PC-9 (cell line): ENCODE measurements around the gene PTPN2. TPM values are rescaled to one million over a fixed set of nuclear protein-coding genes. Genes with fewer than 3 reads are reported as not detected.

Experiments
- BruUV-seq: library from RNA; stranded (reverse); fragments of 400-500 nt; replicated peaks from 2 replicates; lab custom pipeline; 2021; lab: Mats Ljungman, UMichigan
- CTCF ChIA-PET: fragments of 300-600 bp; sonication (Branson Sonifier 250); formaldehyde crosslinking; loops from one replicate; lab custom pipeline; 2022; ENCODE audit warnings: antibody characterized with exemption; lab: Charles Lee
- POLR2A ChIA-PET: fragments of 300-600 bp; sonication (Branson Sonifier 250); formaldehyde crosslinking; loops from one replicate; lab custom pipeline; 2022; ENCODE audit warnings: antibody characterized with exemption; ENCODE audit not compliant: unreplicated experiment; lab: Charles Lee
- DNase-seq, 2 experiments: peaks; one replicate each; pipeline versions ENCODE4 v3.0.0 to v3.0.0-alpha.2; 2015 to 2022; ENCODE audit warnings: mixed read lengths in 1 of 2
- H2AFZ ChIP-seq: fragments of 200-600 bp; sonication (generic); 2 replicates; pipeline ENCODE4 v1.8.1; 2017; ENCODE audit warnings: antibody characterized with exemption
- H3F3A ChIP-seq: fragments of 200-600 bp; sonication (generic); 2 replicates; pipeline ENCODE4 v1.8.1; 2017; ENCODE audit warnings: antibody characterized with exemption, mild to moderate bottlenecking, low read depth; ENCODE audit not compliant: insufficient read depth
- H3K27ac ChIP-seq: fragments of 200-600 bp; sonication (generic); 2 replicates; pipeline ENCODE4 v1.6.1; 2016; ENCODE audit warnings: mixed run types
- H3K27me3 ChIP-seq: fragments of 200-600 bp; sonication (generic); 2 replicates; pipeline ENCODE4 v1.6.1; 2016; ENCODE audit warnings: low read depth, mixed run types; ENCODE audit not compliant: insufficient read depth
- H3K36me3 ChIP-seq: fragments of 200-600 bp; sonication (generic); 2 replicates; pipeline ENCODE4 v1.6.1; 2016; ENCODE audit warnings: low read depth, mixed run types
- H3K4me1 ChIP-seq: fragments of 200-600 bp; sonication (generic); replicated peaks from 2 replicates; pipeline ENCODE4 v1.6.1; 2016; ENCODE audit warnings: mixed run types; ENCODE audit not compliant: insufficient read depth
- H3K4me2 ChIP-seq: fragments of 200-600 bp; sonication (generic); 2 replicates; pipeline ENCODE4 v1.6.1; 2017; ENCODE audit warnings: mixed run types
- H3K4me3 ChIP-seq: fragments of 200-600 bp; sonication (generic); 2 replicates; pipeline ENCODE4 v1.6.1; 2016; ENCODE audit warnings: mixed run types
- H3K79me2 ChIP-seq: fragments of 200-600 bp; sonication (generic); 2 replicates; pipeline ENCODE4 v1.6.1; 2017; ENCODE audit warnings: low read depth, mixed run types
- H3K9me2 ChIP-seq: fragments of 200-600 bp; sonication (generic); 2 replicates; pipeline ENCODE4 v1.8.1; 2017; ENCODE audit warnings: mild to moderate bottlenecking; ENCODE audit not compliant: insufficient read depth
- H3K9me3 ChIP-seq: fragments of 200-600 bp; sonication (generic); 2 replicates; pipeline ENCODE4 v1.8.1; 2016; ENCODE audit warnings: low read depth; ENCODE audit not compliant: insufficient read depth
- H4K20me1 ChIP-seq: fragments of 200-600 bp; sonication (generic); 2 replicates; pipeline ENCODE4 v1.8.1; 2017; ENCODE audit not compliant: insufficient read depth
- EZH2 ChIP-seq: fragments of 200-600 bp; sonication (generic); IDR thresholded peaks from 2 replicates; pipeline ENCODE4 v1.8.0; 2017; ENCODE audit warnings: antibody characterized with exemption, low read depth
- intact Hi-C: fragments of 100-400 bp; cut with micrococcal nuclease; formaldehyde crosslinking; loops from one replicate; pipeline ENCODE4 v1.10.0; 2022; ENCODE audit not compliant: unreplicated experiment
- total RNA-seq: library from RNA; stranded (reverse); gene quantifications from 2 replicates; pipeline ENCODE4 v1.2.3, GENCODE V29; 2021
- TF ChIP-seq, protein P1 (sequence below): fragments of 200-600 bp; sonication (generic); conservative IDR thresholded peaks from 2 replicates; pipeline ENCODE4 v1.6.1; 2017; ENCODE audit warnings: mixed run types, antibody characterized with exemption, mild to moderate bottlenecking, moderate library complexity

The PTPN2 gene
- total RNA-seq, 1 experiment from 2014 or later: 78.1 TPM

DNA sequence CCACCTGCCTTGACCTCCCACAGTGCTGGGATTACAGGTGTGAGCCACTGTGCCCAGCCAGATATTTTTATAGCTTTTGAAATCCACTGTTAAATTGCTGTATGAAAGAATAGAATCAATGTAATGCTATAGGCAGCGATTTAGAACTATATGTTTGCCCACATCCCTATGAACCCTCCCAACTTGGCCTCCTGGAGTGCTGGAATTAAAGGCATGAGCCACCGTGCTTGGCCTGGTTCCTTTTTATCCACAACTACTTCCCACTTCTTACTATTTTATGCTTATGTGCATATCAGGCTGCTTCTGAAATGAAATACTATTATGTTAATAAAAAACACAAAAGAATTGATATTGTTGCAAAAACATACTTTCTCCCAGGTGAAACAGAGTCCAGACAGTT is 11.6 kb upstream of the PTPN2 start:
- Histone ChIP-seq H3K27me3 (no peaks in the 10 kb centered on the region), H3K36me3 (no peaks in the 10 kb centered on the region), H3K9me2 (no peaks in the 10 kb centered on the region), H3K27ac (no peak overlapping the region), H2AFZ (no peak overlapping the region), H4K20me1 (no peaks in the 10 kb centered on the region), H3K4me1 (peaks cover 23% of the 10 kb centered on the region), H3F3A (peaks cover 17% of the 10 kb centered on the region), H3K79me2 (no peaks in the 10 kb centered on the region), H3K4me3 (no peak overlapping the region), H3K4me2 (no peak overlapping the region), H3K9me3 (no peaks in the 10 kb centered on the region)
- no peak for TF ChIP-seq EZH2
- TF ChIP-seq, protein P1, sequence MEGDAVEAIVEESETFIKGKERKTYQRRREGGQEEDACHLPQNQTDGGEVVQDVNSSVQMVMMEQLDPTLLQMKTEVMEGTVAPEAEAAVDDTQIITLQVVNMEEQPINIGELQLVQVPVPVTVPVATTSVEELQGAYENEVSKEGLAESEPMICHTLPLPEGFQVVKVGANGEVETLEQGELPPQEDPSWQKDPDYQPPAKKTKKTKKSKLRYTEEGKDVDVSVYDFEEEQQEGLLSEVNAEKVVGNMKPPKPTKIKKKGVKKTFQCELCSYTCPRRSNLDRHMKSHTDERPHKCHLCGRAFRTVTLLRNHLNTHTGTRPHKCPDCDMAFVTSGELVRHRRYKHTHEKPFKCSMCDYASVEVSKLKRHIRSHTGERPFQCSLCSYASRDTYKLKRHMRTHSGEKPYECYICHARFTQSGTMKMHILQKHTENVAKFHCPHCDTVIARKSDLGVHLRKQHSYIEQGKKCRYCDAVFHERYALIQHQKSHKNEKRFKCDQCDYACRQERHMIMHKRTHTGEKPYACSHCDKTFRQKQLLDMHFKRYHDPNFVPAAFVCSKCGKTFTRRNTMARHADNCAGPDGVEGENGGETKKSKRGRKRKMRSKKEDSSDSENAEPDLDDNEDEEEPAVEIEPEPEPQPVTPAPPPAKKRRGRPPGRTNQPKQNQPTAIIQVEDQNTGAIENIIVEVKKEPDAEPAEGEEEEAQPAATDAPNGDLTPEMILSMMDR: no peak
- BruUV-seq: no TSS peak
- intact Hi-C loops: no loop called here
- CTCF ChIA-PET: interaction anchor here (0.6 to 0.7 kb wide), 2 partner anchors 34 to 67 kb away, joined by 3 to 4 read pairs; no protein-coding TSS in a partner anchor
- POLR2A ChIA-PET: no interaction called here
- DNase-seq: no peak

DNA sequence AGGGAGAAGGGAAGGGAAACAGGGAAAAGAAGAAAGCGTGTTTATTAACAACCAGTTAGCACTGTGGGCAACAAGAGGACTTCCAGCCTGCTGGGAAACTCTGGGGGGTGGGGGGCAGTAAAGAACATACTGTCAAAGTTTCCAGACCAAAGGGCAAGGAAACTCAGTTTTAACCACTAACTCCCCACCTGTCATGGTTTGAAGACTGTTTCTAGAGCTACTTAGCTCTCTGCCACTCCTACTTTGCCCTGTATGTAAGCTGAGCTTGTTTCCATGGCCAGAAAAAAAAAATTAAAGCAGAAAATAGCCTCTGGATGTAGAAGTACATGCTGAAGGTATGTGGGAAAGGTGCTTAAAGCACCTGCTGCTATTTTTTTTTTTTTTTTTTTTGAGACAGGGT is 11.0 kb upstream of the PTPN2 start:
- H3K27ac ChIP-seq: no peak overlapping the region
- DNase-seq: no peak
- H3K4me3 ChIP-seq: no peak overlapping the region
- ChIA-PET CTCF (interaction anchor here (0.6 to 0.7 kb wide), 3 partner anchors 21 to 68 kb away, joined by 3 to 16 read pairs (median 4); no protein-coding TSS in a partner anchor), POLR2A (no interaction called here)
- H2AFZ ChIP-seq: no peak overlapping the region
- H3K9me2 ChIP-seq: no peaks in the 10 kb centered on the region
- no peaks in the 10 kb centered on the region for H4K20me1 ChIP-seq
- no peak for TF ChIP-seq EZH2
- TF ChIP-seq, protein P1: no peak
- no peaks in the 10 kb centered on the region for H3K36me3 ChIP-seq
- peaks cover 28% of the 10 kb centered on the region for H3K4me1 ChIP-seq
- H3K79me2 ChIP-seq: no peaks in the 10 kb centered on the region
- H3K4me2 ChIP-seq: no peak overlapping the region
- peaks cover 24% of the 10 kb centered on the region for H3F3A ChIP-seq
- H3K27me3 ChIP-seq: no peaks in the 10 kb centered on the region
- intact Hi-C loops: no loop called here
- BruUV-seq: no TSS peak
- H3K9me3 ChIP-seq: no peaks in the 10 kb centered on the region

DNA sequence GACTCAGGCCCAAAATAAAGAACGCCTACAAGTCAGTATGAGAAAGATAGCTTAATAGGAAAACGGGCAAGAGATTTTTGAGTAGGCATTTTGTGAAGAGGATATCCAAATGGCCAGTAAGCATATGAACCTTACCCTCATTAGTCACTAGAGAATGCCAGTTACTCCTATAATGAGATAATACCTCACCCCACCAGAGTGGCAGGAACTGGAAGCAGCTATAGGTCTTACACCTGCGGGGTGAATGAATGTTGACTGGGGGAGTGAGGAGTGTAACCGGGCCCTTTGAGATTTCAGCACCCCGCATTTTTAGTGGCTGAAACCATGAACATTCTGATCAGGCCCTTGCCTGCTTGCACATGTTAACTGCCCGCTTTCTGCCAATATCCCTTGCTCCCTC is 7.5 kb upstream of the PTPN2 start:
- no peaks in the 10 kb centered on the region for H3K27me3 ChIP-seq
- CTCF ChIA-PET: interaction anchor here (0.6 to 2.3 kb wide), 3 partner anchors 96 to 149 kb away, joined by 5 to 13 read pairs (median 6); no protein-coding TSS in a partner anchor
- H4K20me1 ChIP-seq: no peaks in the 10 kb centered on the region
- intact Hi-C loops: loop anchor here (5.0 kb wide), 1 partner anchor 41 kb away; no protein-coding TSS in a partner anchor
- H3K79me2 ChIP-seq: 0 out of 2 replicates have a peak, but pooled peaks cover 11% of the 10 kb centered on the region
- H2AFZ ChIP-seq: no peak overlapping the region
- peak overlapping the region; percentile 95 for H3K27ac ChIP-seq
- POLR2A ChIA-PET: interaction anchor here (0.6 to 1.0 kb wide), 4 partner anchors 33 to 150 kb away, joined by 3 to 13 read pairs (median 8); no protein-coding TSS in a partner anchor
- peak overlapping the region; percentile 68 for H3K4me2 ChIP-seq
- H3F3A ChIP-seq: peaks cover 38% of the 10 kb centered on the region
- no peak overlapping the region; the same call in 1 of the 2 replicates for H3K4me3 ChIP-seq
- DNase-seq: peak; percentile 51 to 90
- TF ChIP-seq, protein P1: no peak
- TF ChIP-seq EZH2: no peak
- BruUV-seq: no TSS peak
- H3K9me2 ChIP-seq: no peaks in the 10 kb centered on the region
- peaks cover 34% of the 10 kb centered on the region for H3K4me1 ChIP-seq
- H3K9me3 ChIP-seq: no peaks in the 10 kb centered on the region
- H3K36me3 ChIP-seq: no peaks in the 10 kb centered on the region
